ENCODE measurements around the gene SGPP2. TPM values are rescaled to one million over a fixed set of nuclear protein-coding genes. Genes with fewer than 3 reads are reported as not detected.
"Not testable (repeated sequence)": the region's sequence is repeated elsewhere in the genome, so short reads cannot be mapped to it uniquely, and the experiment has no call there.

Gene SGPP2
- total and polyA plus RNA-seq, 2 donors (not counting 3 experiments of a cell fraction or from before 2014, with no cell fraction given) = not detected

DNA sequence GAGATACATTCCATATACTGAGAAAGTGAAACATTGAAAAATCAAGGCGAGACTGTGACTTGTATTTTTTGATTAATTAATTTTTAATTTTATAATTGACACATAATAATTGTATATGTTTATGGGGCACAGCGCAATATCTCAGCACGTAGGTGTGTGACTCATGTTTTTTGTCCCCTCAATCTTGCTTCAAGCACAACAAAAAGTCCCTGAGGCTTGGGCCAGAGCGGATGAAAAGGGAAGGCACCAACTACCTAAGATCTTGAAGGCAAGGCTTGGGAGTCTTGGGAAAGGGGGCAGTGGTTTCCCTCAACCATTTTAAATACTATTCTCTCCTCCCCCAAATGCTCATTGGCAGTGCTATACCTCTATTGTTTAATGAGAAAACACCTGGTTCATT lies 9.9 kb downstream of the SGPP2 start:
- H4K20me1 ChIP-seq (replicated peaks; ENCODE audit: control insufficient read depth, extremely low read depth, insufficient read depth, low read length) = no peaks in the 10 kb centered on the region
- H3K27ac ChIP-seq (ENCODE audit: insufficient read depth, low read depth, low read length) = no peak overlapping the region
- TF ChIP-seq POLR2A (IDR thresholded peaks at IDR 0.05; ENCODE audit: low read depth, low read length) = no peak
- TF ChIP-seq GATA2 (IDR thresholded peaks at IDR 0.05; ENCODE audit: insufficient read depth, insufficient read length, low read depth, low read length) = no peak
- TF ChIP-seq POLR2AphosphoS5 (IDR thresholded peaks at IDR 0.05; ENCODE audit: insufficient read depth, low read depth, low read length) = no peak
- TF ChIP-seq JUN (IDR thresholded peaks at IDR 0.05; ENCODE audit: borderline replicate concordance, insufficient read depth, insufficient read length, low read depth) = no peak
- no peak for TF ChIP-seq FOS (IDR thresholded peaks at IDR 0.05; ENCODE audit: borderline replicate concordance, insufficient read depth, low read length)
- no peak for TF ChIP-seq EZH2 (IDR thresholded peaks at IDR 0.05; ENCODE audit: borderline replicate concordance, low read depth, low read length, severe bottlenecking)
- TF ChIP-seq MYC (IDR thresholded peaks at IDR 0.05; ENCODE audit: low read depth, low read length) = no peak
- TF ChIP-seq, protein P1, sequence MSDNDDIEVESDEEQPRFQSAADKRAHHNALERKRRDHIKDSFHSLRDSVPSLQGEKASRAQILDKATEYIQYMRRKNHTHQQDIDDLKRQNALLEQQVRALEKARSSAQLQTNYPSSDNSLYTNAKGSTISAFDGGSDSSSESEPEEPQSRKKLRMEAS (IDR thresholded peaks at IDR 0.05; ENCODE audit: insufficient read depth, insufficient read length) = no peak
- TF ChIP-seq, protein P2, sequence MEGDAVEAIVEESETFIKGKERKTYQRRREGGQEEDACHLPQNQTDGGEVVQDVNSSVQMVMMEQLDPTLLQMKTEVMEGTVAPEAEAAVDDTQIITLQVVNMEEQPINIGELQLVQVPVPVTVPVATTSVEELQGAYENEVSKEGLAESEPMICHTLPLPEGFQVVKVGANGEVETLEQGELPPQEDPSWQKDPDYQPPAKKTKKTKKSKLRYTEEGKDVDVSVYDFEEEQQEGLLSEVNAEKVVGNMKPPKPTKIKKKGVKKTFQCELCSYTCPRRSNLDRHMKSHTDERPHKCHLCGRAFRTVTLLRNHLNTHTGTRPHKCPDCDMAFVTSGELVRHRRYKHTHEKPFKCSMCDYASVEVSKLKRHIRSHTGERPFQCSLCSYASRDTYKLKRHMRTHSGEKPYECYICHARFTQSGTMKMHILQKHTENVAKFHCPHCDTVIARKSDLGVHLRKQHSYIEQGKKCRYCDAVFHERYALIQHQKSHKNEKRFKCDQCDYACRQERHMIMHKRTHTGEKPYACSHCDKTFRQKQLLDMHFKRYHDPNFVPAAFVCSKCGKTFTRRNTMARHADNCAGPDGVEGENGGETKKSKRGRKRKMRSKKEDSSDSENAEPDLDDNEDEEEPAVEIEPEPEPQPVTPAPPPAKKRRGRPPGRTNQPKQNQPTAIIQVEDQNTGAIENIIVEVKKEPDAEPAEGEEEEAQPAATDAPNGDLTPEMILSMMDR (IDR thresholded peaks at IDR 0.05; ENCODE audit: extremely low read depth in 1 of 2, insufficient read depth in 1 of 2, low read depth in 1 of 2, low read length in 2 of 2) = no peak
- dilution Hi-C loops (cut with MboI; ENCODE audit: extremely low pct_ligation_motif_present, low sequenced_read_pairs) = no loop called here
- no peak for FAIRE-seq
- no peak overlapping the region for H3K4me2 ChIP-seq (ENCODE audit: insufficient read depth, low read length)
- H3K27me3 ChIP-seq (ENCODE audit: control insufficient read depth in 2 of 2, insufficient read depth in 2 of 2, low read length in 2 of 2) = no peaks in the 10 kb centered on the region
- H3K9ac ChIP-seq (replicated peaks; ENCODE audit: extremely low read depth, insufficient read depth, low read length) = no peak overlapping the region
- H3K4me3 ChIP-seq (replicated peaks in 1 of 3; ENCODE audit: insufficient read depth in 1 of 3, low read depth in 1 of 3, low read length in 3 of 3) = no peak overlapping the region
- POLR2A ChIA-PET = no interaction called here
- no peak for DNase-seq (ENCODE audit: low read depth, low spot score)
- no peaks in the 10 kb centered on the region for H3K9me1 ChIP-seq (replicated peaks; ENCODE audit: control insufficient read depth, extremely low read depth, insufficient read depth, low read length)
- H3K79me2 ChIP-seq (ENCODE audit: control insufficient read depth, insufficient read depth, low read length) = no peaks in the 10 kb centered on the region
- BruUV-seq (replicated peaks) = no TSS peak
- intact Hi-C loops (cut with micrococcal nuclease) = no loop called here
- CTCF ChIA-PET = no interaction called here
- H2AFZ ChIP-seq (ENCODE audit: low read depth, low read length) = no peak overlapping the region
- H3K9me3 ChIP-seq (replicated peaks; ENCODE audit: control insufficient read depth, insufficient read depth, low read length) = no peaks in the 10 kb centered on the region
- no peaks in the 10 kb centered on the region for H3K36me3 ChIP-seq (ENCODE audit: control insufficient read depth in 2 of 2, extremely low read depth in 1 of 2, insufficient read depth in 2 of 2, low read length in 2 of 2)
- H3K4me1 ChIP-seq (ENCODE audit: control insufficient read depth, extremely low read depth, insufficient read depth, low read length) = no peaks in the 10 kb centered on the region

DNA sequence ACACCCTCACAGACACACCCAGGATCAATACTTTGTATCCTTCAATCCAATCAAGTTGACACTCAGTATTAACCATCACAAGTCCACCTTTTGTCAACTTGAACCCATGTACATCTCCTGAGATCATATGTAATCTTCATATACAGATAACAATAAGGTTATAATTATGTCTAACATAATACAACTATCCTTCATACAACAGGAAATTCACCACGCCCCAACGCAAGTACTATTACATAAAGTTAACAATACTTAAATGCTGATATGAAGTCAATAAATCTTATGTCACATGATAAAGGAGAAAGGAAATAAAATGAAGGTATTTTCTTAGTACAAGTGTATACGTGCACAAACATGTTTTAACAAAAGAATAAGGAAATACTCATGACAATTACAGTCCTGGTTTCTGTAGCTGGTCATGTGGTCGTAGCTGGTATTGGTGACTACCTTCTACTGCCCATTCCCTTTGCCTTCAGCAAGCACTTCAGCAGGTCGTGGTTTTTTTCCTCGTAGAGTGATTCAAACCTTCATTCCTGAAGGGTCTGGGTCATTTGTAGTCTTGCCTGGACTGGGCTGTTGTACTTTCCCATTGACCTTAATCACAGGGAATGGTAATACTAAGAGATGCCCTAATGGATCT lies 11.2 kb downstream of the SGPP2 start:
- H3K4me2 ChIP-seq (ENCODE audit: insufficient read depth, low read length); H2AFZ ChIP-seq (ENCODE audit: low read depth, low read length); BruUV-seq (replicated peaks); DNase-seq (ENCODE audit: low read depth, low spot score); H3K4me1 ChIP-seq (ENCODE audit: control insufficient read depth, extremely low read depth, insufficient read depth, low read length); FAIRE-seq; H3K4me3 ChIP-seq (replicated peaks in 1 of 3; ENCODE audit: insufficient read depth in 1 of 3, low read depth in 1 of 3, low read length in 3 of 3); H3K9me3 ChIP-seq (replicated peaks; ENCODE audit: control insufficient read depth, insufficient read depth, low read length); H3K9me1 ChIP-seq (replicated peaks; ENCODE audit: control insufficient read depth, extremely low read depth, insufficient read depth, low read length); H4K20me1 ChIP-seq (replicated peaks; ENCODE audit: control insufficient read depth, extremely low read depth, insufficient read depth, low read length); H3K36me3 ChIP-seq (ENCODE audit: control insufficient read depth in 2 of 2, extremely low read depth in 1 of 2, insufficient read depth in 2 of 2, low read length in 2 of 2); dilution Hi-C loops (cut with MboI; ENCODE audit: extremely low pct_ligation_motif_present, low sequenced_read_pairs); POLR2A ChIA-PET; H3K27ac ChIP-seq (ENCODE audit: insufficient read depth, low read depth, low read length); H3K27me3 ChIP-seq (ENCODE audit: control insufficient read depth in 2 of 2, insufficient read depth in 2 of 2, low read length in 2 of 2); H3K9ac ChIP-seq (replicated peaks; ENCODE audit: extremely low read depth, insufficient read depth, low read length); H3K79me2 ChIP-seq (ENCODE audit: control insufficient read depth, insufficient read depth, low read length): not testable (repeated sequence)
- intact Hi-C loops (cut with micrococcal nuclease) = loop anchor here (1.0 kb wide), 1 partner anchor 117 kb away; no protein-coding TSS in a partner anchor
- CTCF ChIA-PET = interaction anchor here (1.5 kb wide), 1 partner anchor 118 kb away, joined by 3 read pairs; no protein-coding TSS in a partner anchor
